ENCODE data around the gene TDRD5. TPM values are rescaled to one million over a fixed set of nuclear protein-coding genes. Genes with fewer than 3 reads are reported as not detected.

TDRD5 gene
- total and polyA plus RNA-seq, 12 donors, result 0.17 to 1.7 (median 0.64) TPM; not detected in 3

DNA sequence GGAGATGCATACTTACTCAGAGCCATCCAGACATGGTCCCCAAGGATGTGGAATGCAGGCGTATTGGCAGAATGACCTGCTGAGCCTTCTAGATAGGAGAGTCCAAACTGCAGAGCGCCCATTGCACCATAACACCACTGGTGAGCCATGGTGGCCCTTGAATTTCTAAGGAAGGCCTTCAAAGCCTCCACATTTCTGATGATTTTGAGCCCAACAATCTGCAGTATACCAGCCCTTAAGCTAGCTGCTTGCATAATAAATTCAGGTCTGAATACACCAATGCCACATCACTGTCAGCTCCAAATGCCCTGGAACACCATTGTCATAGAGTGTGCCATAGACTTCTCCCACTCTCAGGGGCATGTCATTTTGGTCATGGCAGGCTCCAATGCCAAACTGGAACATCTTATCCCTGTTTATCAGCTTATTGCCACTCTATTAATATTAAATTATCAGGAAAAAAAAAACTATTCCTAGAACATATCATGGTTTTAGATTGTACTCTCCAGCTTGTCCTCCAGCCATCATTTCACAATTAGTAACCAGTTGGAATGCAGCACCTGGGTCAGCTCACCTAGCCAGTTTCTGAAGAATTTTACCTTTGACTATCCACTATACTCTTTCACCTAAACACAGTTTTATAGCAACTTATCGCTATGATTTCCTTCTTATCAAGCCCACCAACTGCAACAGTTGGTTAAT, 42.8 kb upstream of the TDRD5 start:
- no peaks in the 10 kb centered on the region for H3K9me3 ChIP-seq (replicated peaks in 1 of 3)
- intact Hi-C loops (cut with DNase I), result no loop called here
- 69 to 96% (median 81%) methylated on average over 3 of the region's 3 CpGs for WGBS, 4 donors
- H3K36me3 ChIP-seq (replicated peaks in 1 of 2), result no peaks in the 10 kb centered on the region
- no peak overlapping the region for H3K27ac ChIP-seq
- no peak overlapping the region for H3K4me3 ChIP-seq
- peaks cover 0 to 10% of the 10 kb centered on the region in 2 donors for H3K4me1 ChIP-seq (replicated peaks in 1 of 2)
- TF ChIP-seq, protein P1, sequence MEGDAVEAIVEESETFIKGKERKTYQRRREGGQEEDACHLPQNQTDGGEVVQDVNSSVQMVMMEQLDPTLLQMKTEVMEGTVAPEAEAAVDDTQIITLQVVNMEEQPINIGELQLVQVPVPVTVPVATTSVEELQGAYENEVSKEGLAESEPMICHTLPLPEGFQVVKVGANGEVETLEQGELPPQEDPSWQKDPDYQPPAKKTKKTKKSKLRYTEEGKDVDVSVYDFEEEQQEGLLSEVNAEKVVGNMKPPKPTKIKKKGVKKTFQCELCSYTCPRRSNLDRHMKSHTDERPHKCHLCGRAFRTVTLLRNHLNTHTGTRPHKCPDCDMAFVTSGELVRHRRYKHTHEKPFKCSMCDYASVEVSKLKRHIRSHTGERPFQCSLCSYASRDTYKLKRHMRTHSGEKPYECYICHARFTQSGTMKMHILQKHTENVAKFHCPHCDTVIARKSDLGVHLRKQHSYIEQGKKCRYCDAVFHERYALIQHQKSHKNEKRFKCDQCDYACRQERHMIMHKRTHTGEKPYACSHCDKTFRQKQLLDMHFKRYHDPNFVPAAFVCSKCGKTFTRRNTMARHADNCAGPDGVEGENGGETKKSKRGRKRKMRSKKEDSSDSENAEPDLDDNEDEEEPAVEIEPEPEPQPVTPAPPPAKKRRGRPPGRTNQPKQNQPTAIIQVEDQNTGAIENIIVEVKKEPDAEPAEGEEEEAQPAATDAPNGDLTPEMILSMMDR (IDR thresholded peaks at IDR 0.05), result no peak
- no peak for TF ChIP-seq POLR2A (IDR thresholded peaks at IDR 0.05)
- DNase-seq, result no peak
- no peaks in the 10 kb centered on the region for H3K27me3 ChIP-seq

GRCh38 chr1:179549368-179549700, 42.3 kb upstream of the TDRD5 start:
- no peak for DNase-seq
- Histone ChIP-seq H3K4me1 (replicated peaks in 1 of 2) (peaks cover 0 to 10% of the 10 kb centered on the region in 2 donors), H3K9me3 (replicated peaks in 1 of 3) (no peaks in the 10 kb centered on the region), H3K36me3 (replicated peaks in 1 of 2) (no peaks in the 10 kb centered on the region), H3K27me3 (no peaks in the 10 kb centered on the region), H3K27ac (no peak overlapping the region), H3K4me3 (no peak overlapping the region)
- WGBS, 4 donors, result 72 to 94% (median 90%) methylated on average over 2 of the region's 2 CpGs
- intact Hi-C loops (cut with DNase I), result no loop called here
- no peak for TF ChIP-seq POLR2A (IDR thresholded peaks at IDR 0.05)
- TF ChIP-seq, protein P1 (IDR thresholded peaks at IDR 0.05), result no peak

- 62 to 85% (median 67%) methylated on average over 9 of the region's 9 CpGs for WGBS, 4 donors
- no peak for DNase-seq
- Histone ChIP-seq H3K27ac (no peak overlapping the region), H3K36me3 (replicated peaks in 1 of 2) (no peaks in the 10 kb centered on the region), H3K9me3 (replicated peaks in 1 of 3) (no peaks in the 10 kb centered on the region), H3K27me3 (no peaks in the 10 kb centered on the region), H3K4me1 (replicated peaks in 1 of 2) (peaks cover 0 to 10% of the 10 kb centered on the region in 2 donors), H3K4me3 (no peak overlapping the region)
- TF ChIP-seq POLR2A (IDR thresholded peaks at IDR 0.05), result no peak
- TF ChIP-seq, protein P1 (IDR thresholded peaks at IDR 0.05), result no peak
- intact Hi-C loops (cut with DNase I), result no loop called here
Measured at GRCh38 chr1:179550746-179551682, 40.6 kb upstream of the TDRD5 start.

GRCh38 chr1:179554427-179554826, 37.2 kb upstream of the TDRD5 start:
- TF ChIP-seq POLR2A (IDR thresholded peaks at IDR 0.05), result no peak
- Histone ChIP-seq H3K4me1 (replicated peaks in 1 of 2) (no peaks in the 10 kb centered on the region), H3K36me3 (replicated peaks in 1 of 2) (no peaks in the 10 kb centered on the region), H3K4me3 (no peak overlapping the region), H3K9me3 (replicated peaks in 1 of 3) (no peaks in the 10 kb centered on the region), H3K27me3 (no peaks in the 10 kb centered on the region), H3K27ac (no peak overlapping the region)
- DNase-seq, result no peak
- intact Hi-C loops (cut with DNase I), result no loop called here
